ENCODE results near the gene AGXT2.
"Not testable (repeated sequence)": the region's sequence is repeated elsewhere in the genome, so short reads cannot be mapped to it uniquely, and the experiment has no call there.

The AGXT2 gene

GRCh38 chr5:35012365-35012764 lies 35.4 kb downstream of the AGXT2 start:
- DNase-seq (ENCODE audit: low read depth): no peak

- DNase-seq (ENCODE audit: low read depth): no peak
Measured at GRCh38 chr5:35010676-35011075, 37.1 kb downstream of the AGXT2 start.

GRCh38 chr5:35009657-35010056 lies 38.1 kb downstream of the AGXT2 start:
- no peak for DNase-seq (ENCODE audit: low read depth)

- no peak for DNase-seq (ENCODE audit: low read depth)
Measured at GRCh38 chr5:35009019-35009418, 38.7 kb downstream of the AGXT2 start.

- DNase-seq (ENCODE audit: low read depth): no peak
Measured at GRCh38 chr5:35004771-35005170, 43.0 kb downstream of the AGXT2 start.

GRCh38 chr5:35004200-35004599 lies 43.5 kb downstream of the AGXT2 start:
- DNase-seq (ENCODE audit: low read depth): no peak

- DNase-seq (ENCODE audit: low read depth): peak; percentile 14
Measured at GRCh38 chr5:35003018-35003957, 44.5 kb downstream of the AGXT2 start.

- no peak for DNase-seq (ENCODE audit: low read depth)
Measured at GRCh38 chr5:35002459-35002858, 45.3 kb downstream of the AGXT2 start.

GRCh38 chr5:35001842-35002241 lies 45.9 kb downstream of the AGXT2 start:
- no peak for DNase-seq (ENCODE audit: low read depth)

GRCh38 chr5:34998058-34998789 lies 49.5 kb downstream of the AGXT2 start:
- no peak for DNase-seq (ENCODE audit: low read depth)

- DNase-seq (ENCODE audit: low read depth): no peak
Measured at GRCh38 chr5:34996261-34996660, 51.5 kb downstream of the AGXT2 start.

GRCh38 chr5:34993951-34994350 lies 53.8 kb downstream of the AGXT2 start:
- no peak for DNase-seq (ENCODE audit: low read depth)

GRCh38 chr5:34991486-34992238 lies 56.1 kb downstream of the AGXT2 start:
- no peak for DNase-seq (ENCODE audit: low read depth)

GRCh38 chr5:34986965-34987364 lies 60.8 kb downstream of the AGXT2 start:
- no peak for DNase-seq (ENCODE audit: low read depth)

GRCh38 chr5:34982823-34983222 lies 64.9 kb downstream of the AGXT2 start:
- DNase-seq (ENCODE audit: low read depth): no peak

- no peak for DNase-seq (ENCODE audit: low read depth)
Measured at GRCh38 chr5:34978681-34979080, 69.1 kb downstream of the AGXT2 start.

GRCh38 chr5:34977934-34978613 lies 69.7 kb downstream of the AGXT2 start:
- no peak for DNase-seq (ENCODE audit: low read depth)

- no peak for DNase-seq (ENCODE audit: low read depth)
Measured at GRCh38 chr5:34976347-34976746, 71.4 kb downstream of the AGXT2 start.

- not testable (repeated sequence) for DNase-seq (ENCODE audit: low read depth)
Measured at GRCh38 chr5:34971655-34972054, 76.1 kb downstream of the AGXT2 start.

GRCh38 chr5:34970552-34970951 lies 77.2 kb downstream of the AGXT2 start:
- DNase-seq (ENCODE audit: low read depth): no peak

GRCh38 chr5:34968258-34968657 lies 79.5 kb downstream of the AGXT2 start:
- DNase-seq (ENCODE audit: low read depth): no peak

- DNase-seq (ENCODE audit: low read depth): no peak
Measured at GRCh38 chr5:34967540-34967939, 80.2 kb downstream of the AGXT2 start.

Measured in stimulated activated CD4-positive, alpha-beta T cell treated with anti-CD3 and anti-CD28 coated beads, Interleukin-2, amount 100 ng/mL, for 4 hours (primary cell).